ENCODE data around the gene MAP3K7.

MAP3K7 gene

DNA sequence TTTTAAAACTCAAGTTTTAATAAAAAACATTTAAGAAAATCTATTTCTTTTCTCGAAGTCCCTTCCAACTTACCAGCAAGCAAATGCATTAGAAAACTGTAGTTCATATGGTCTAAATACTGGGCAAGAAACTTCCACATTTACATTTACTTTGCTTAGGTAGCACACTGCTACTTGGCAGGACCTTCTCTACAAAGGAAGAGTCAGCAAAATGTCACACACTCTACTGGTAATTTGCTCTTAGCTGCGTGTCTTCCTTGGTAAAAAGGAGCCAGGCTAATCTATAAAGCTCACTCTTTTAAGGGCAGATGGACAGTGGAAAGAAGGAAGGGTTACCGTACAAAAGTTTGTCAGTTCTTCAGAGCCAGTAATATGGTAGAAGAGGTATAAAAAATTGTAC, 45.7 kb downstream of the MAP3K7 start:
- TF ChIP-seq, protein P1, sequence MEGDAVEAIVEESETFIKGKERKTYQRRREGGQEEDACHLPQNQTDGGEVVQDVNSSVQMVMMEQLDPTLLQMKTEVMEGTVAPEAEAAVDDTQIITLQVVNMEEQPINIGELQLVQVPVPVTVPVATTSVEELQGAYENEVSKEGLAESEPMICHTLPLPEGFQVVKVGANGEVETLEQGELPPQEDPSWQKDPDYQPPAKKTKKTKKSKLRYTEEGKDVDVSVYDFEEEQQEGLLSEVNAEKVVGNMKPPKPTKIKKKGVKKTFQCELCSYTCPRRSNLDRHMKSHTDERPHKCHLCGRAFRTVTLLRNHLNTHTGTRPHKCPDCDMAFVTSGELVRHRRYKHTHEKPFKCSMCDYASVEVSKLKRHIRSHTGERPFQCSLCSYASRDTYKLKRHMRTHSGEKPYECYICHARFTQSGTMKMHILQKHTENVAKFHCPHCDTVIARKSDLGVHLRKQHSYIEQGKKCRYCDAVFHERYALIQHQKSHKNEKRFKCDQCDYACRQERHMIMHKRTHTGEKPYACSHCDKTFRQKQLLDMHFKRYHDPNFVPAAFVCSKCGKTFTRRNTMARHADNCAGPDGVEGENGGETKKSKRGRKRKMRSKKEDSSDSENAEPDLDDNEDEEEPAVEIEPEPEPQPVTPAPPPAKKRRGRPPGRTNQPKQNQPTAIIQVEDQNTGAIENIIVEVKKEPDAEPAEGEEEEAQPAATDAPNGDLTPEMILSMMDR (IDR thresholded peaks at IDR 0.05; ENCODE audit: low read depth, low read length) = no peak

DNA sequence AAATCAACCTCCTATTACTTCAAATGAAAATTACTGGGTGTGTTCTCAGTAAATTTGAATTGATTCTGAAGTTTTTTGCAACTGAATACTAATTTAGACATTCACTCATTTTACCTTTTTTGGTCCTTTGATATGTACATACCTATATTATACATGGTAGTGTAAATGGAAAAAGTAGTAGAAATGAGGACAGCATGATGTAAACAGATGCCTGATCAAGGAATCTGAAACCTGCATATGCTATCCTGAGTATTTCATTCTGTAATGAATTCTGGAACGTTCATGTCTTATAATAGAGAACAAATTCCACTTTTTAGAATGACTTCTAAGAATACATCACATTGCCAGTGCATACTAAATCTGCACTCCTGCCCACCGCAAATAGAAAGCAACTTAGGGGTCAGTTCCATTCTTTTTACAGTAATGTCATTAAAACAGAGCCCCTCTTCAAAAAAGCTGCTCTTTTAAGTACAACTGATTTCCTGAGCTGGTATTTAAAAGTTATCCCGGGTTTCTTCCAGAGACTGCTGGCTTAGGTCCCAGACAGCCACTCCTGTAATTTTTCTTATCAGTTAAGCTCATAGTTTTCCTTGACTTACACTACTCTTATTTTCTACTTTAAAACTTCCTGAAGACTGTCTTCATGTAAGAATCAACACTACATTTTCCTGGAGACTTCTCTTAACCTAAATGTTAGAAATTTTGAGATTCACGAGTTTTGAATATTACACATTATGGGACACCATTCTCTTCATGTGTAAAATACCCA, 48.4 kb downstream of the MAP3K7 start:
- H3K4me3 ChIP-seq (ENCODE audit: low read depth, low read length) = no peak overlapping the region
- TF ChIP-seq, protein P1 (IDR thresholded peaks at IDR 0.05; ENCODE audit: low read depth, low read length) = no peak

More for the DNA sequence above, 45.7 kb downstream of the MAP3K7 start:
- H3K4me3 ChIP-seq (ENCODE audit: low read depth, low read length) = no peak overlapping the region

DNA sequence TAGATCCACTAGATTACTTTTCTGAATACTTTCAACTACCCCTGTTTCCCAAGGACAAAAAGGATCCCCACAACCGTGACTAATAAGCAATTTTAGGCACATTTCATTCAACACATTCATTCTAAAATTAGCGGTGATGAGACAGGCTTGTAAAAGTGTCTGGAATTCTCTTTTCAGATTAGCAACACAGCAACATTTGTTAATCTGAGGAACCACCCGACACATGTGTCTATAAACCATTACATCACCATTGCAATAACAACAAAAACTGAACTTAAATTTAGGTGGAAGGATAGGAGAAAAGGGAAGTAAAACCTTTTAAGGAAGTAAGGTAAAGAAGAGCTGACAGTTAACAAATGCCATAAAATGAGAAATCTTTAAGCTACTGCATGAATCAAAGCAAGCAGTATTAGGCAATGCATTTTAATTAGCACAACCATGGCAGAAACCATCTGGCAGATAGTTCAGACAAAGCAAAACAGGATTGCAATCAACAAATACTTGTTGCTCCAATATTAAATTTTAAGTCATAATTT, 49.1 kb downstream of the MAP3K7 start:
- TF ChIP-seq, protein P1 (IDR thresholded peaks at IDR 0.05; ENCODE audit: low read depth, low read length) = no peak
- no peak overlapping the region for H3K4me3 ChIP-seq (ENCODE audit: low read depth, low read length)

DNA sequence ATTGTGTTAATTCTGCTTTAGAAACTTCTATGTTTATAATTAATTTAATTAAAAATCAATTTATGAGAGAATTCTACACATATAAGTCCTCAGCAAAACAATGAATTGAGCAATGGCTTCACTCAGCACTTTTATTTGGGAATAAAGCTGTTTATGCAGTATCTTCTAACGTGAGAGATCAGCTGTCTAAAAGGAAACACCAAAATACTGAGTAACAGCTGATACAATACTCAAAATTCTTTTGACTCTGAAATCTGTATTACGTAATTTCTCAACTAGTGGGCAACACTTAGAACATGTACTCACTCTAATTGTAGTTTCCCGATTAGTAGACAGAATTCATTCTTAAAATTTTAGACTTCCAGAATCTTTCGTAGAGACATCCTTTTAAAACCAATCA, 49.8 kb downstream of the MAP3K7 start:
- H3K4me3 ChIP-seq (ENCODE audit: low read depth, low read length) = no peak overlapping the region
- TF ChIP-seq, protein P1 (IDR thresholded peaks at IDR 0.05; ENCODE audit: low read depth, low read length) = no peak

DNA sequence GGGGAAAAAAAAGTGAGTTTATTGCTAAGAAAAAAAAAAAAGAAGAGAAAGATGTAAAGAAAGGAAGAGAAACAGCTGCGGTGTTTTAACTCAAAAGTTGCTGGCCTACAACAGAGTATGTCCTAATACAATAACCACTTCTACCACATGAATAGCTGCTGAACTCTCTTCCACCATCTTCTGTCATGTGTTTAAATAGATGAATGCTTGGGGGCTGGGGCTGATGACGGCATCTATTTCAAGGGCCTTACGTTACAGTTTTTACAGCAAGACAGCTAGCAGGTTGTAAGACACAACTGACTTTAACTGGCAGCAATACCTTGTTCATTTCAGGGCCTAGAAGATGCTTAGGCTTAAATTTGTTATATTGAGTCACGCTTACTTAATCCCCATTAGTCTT, 50.4 kb downstream of the MAP3K7 start:
- H3K4me3 ChIP-seq (ENCODE audit: low read depth, low read length) = no peak overlapping the region
- TF ChIP-seq, protein P1 (IDR thresholded peaks at IDR 0.05; ENCODE audit: low read depth, low read length) = no peak

DNA sequence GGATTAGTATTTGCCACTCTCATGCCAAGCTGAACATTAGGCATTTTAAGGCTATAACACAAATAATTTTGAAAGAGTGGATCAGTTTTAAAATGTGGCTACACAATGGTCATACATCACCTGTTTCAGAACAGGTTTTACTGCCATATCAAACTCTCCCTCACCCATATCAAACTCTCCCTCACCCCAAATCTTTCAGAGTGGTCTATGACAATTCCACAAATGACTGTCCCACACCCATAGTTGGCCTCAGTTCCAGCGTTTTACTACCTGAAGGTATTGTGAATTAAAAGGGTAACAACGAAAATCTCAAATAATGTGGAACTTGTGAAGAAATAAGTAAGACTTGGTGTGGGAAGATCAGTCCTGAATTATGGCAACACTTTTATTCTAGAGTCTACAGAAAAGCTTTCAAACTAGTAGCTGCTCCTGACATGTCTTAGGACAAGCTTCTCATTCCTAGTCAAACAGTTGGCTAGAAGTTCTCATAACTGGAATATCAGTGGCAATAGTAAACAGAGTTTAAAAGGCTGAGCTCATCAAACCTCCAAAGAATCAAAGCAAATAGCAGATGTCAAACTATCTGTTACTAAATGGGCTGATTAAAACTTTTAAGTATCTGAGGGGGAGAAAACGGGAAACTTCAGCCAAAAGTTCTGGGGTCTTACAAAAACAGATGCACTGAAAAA, 52.4 kb downstream of the MAP3K7 start:
- TF ChIP-seq, protein P1 (IDR thresholded peaks at IDR 0.05; ENCODE audit: low read depth, low read length) = no peak

More for the DNA sequence above, 52.4 kb downstream of the MAP3K7 start:
- H3K4me3 ChIP-seq (ENCODE audit: low read depth, low read length) = no peak overlapping the region
